Lung (tissue), 12 donors: ENCODE measurements around the gene VENTX. TPM values are rescaled to one million over a fixed set of nuclear protein-coding genes. Genes with fewer than 3 reads are reported as not detected.

Experiments used
- ATAC-seq: fragments of 200-7000 bp; cut with Tn5 transposase; one replicate; pipeline ENCODE4 v1.9.1; 2020; ENCODE audit warnings: moderate number of reproducible peaks; ENCODE audit not compliant: insufficient read depth, low FRiP score
- DNase-seq, 3 donors: peaks; one replicate each; pipeline ENCODE4 v3.0.0-alpha.2; 2013 to 2017
- H3K27ac ChIP-seq, 2 donors: one replicate each; pipeline ENCODE4 v1.5.1; 2013; ENCODE audit warnings: mild to moderate bottlenecking in 2 of 2, moderate library complexity in 2 of 2, control low read depth in 1 of 2, inconsistent platforms in 1 of 2, low read depth in 1 of 2, low read length in 1 of 2
- H3K27me3 ChIP-seq, 3 donors: one replicate each; pipeline ENCODE4 v1.5.1; 2013; ENCODE audit warnings: low read length in 2 of 3; ENCODE audit not compliant: control insufficient read depth in 3 of 3, insufficient read depth in 3 of 3
- H3K36me3 ChIP-seq, 4 donors: one replicate each; pipeline ENCODE4 v1.5.1; 2013; ENCODE audit warnings: low read length in 4 of 4, mild to moderate bottlenecking in 1 of 4, moderate library complexity in 1 of 4; ENCODE audit not compliant: control insufficient read depth in 4 of 4, insufficient read depth in 4 of 4
- H3K4me1 ChIP-seq, 5 donors: one replicate each; pipeline ENCODE4 v1.5.1; 2013; ENCODE audit warnings: low read length in 5 of 5, mild to moderate bottlenecking in 2 of 5, moderate library complexity in 1 of 5; ENCODE audit not compliant: control insufficient read depth in 5 of 5, insufficient read depth in 5 of 5
- H3K4me3 ChIP-seq: one replicate; pipeline ENCODE4 v1.5.1; 2013; ENCODE audit warnings: mild to moderate bottlenecking, control low read depth, moderate library complexity
- H3K9ac ChIP-seq, 2 donors: one replicate each; pipeline ENCODE4 v1.5.1; 2013; ENCODE audit warnings: low read length in 2 of 2, control low read depth in 1 of 2; ENCODE audit not compliant: insufficient read depth in 1 of 2
- H3K9me3 ChIP-seq, 4 donors: one replicate each; pipeline ENCODE4 v1.5.1; 2013; ENCODE audit warnings: low read length in 3 of 4, mild to moderate bottlenecking in 1 of 4, moderate library complexity in 1 of 4; ENCODE audit not compliant: control insufficient read depth in 4 of 4, insufficient read depth in 3 of 4
- WGBS, 2 donors: extraction: QIAGEN DNeasy Blood & Tissue Kit; methylation state at CpG; one replicate each; pipeline ENCODE4 v1.1.7; 2013; 5-methylcytosine and 5-hydroxymethylcytosine counted together
- polyA plus RNA-seq, 2 donors: library from polyadenylated mRNA; stranded (reverse); fragments of 200-250 nt; gene quantifications; one replicate each; pipeline ENCODE4 v1.2.1, GENCODE V29; 2013
- total RNA-seq, 2 donors: library from RNA; depleted of rRNA in 1 of 2; stranded (reverse); fragments of >200 nt in 1 of 2; gene quantifications; one replicate each; pipeline ENCODE4 v1.2.1, GENCODE V29; 2014 to 2021
- TF ChIP-seq, protein P1 (sequence below): IDR thresholded peaks from 2 replicates; pipeline ENCODE4 v1.5.1; 2012; ENCODE audit warnings: mild to moderate bottlenecking; ENCODE audit errors: control extremely low read depth, extremely low read depth
- donor health status: control.
- donor health status: control.
- donor health status: Bipolar disorder and iron deficiency.
- donor health status: healthy.
- donor health status: DM: yes; HTN: yes; CAD: no.

VENTX gene
- total and polyA plus RNA-seq, 4 donors = 0.46 to 4.0 (median 2.4) TPM

- WGBS, 2 donors = 77 to 85% methylated on average over 14 of the region's 14 CpGs
- Histone ChIP-seq H3K4me3 (no peak overlapping the region), H3K27me3 (peaks cover 16 to 23% (median 17%) of the 10 kb centered on the region in 3 donors), H3K9me3 (peaks cover 0 to 3% (median 0%) of the 10 kb centered on the region in 4 donors), H3K9ac (no peak overlapping the region), H3K4me1 (peaks cover 0 to 10% (median 0%) of the 10 kb centered on the region in 5 donors), H3K36me3 (no peaks in the 10 kb centered on the region), H3K27ac (no peak overlapping the region)
- TF ChIP-seq, protein P1, sequence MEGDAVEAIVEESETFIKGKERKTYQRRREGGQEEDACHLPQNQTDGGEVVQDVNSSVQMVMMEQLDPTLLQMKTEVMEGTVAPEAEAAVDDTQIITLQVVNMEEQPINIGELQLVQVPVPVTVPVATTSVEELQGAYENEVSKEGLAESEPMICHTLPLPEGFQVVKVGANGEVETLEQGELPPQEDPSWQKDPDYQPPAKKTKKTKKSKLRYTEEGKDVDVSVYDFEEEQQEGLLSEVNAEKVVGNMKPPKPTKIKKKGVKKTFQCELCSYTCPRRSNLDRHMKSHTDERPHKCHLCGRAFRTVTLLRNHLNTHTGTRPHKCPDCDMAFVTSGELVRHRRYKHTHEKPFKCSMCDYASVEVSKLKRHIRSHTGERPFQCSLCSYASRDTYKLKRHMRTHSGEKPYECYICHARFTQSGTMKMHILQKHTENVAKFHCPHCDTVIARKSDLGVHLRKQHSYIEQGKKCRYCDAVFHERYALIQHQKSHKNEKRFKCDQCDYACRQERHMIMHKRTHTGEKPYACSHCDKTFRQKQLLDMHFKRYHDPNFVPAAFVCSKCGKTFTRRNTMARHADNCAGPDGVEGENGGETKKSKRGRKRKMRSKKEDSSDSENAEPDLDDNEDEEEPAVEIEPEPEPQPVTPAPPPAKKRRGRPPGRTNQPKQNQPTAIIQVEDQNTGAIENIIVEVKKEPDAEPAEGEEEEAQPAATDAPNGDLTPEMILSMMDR = no peak
- ATAC-seq (no peak), DNase-seq (no peak)
Observed at GRCh38 chr10:133243593-133243992, 5.9 kb downstream of the VENTX start.

DNA sequence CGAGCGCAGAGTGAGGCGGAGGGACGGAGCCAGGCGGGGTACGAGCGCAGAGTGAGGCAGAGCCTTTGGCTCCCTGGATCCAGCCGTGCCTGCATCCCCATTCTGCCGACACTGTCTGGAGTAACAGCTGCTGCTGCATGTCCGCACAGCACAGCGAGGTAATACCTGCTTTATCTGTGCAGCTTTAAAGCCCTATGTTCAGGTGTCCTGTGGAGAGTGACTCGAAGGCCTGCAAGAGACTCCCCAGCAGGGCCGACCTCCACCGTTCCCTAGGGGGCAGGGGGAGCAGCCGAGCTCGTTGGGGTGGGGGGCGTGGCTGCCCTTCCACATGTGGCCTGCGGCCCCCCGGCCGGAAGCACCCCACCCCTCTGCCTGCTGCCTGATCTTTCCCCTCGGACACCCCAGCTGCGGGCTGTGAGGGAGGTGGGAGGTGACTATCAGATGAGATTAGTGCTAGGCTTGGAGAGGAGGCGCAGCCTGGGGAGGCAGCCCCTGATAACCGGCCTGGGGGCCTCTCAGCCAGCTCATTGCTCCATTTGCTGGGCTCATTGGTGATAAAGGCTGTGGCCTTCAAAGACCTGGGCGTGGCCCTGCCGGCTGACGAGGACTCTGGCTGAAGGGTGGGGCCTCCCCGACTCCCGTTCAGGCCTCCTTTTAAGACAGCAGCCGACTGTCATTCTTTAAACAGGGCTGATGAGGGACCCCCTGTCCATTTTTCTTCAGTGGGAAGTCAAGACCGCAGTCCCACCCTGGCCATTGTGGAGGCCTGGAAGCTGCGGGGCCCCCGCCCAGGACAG, 8.0 kb downstream of the VENTX start:
- peaks cover 12 to 21% (median 12%) of the 10 kb centered on the region in 3 donors for H3K27me3 ChIP-seq
- WGBS, 2 donors = 60 to 76% methylated on average over 32 to 33 of the region's 33 CpGs

DNA sequence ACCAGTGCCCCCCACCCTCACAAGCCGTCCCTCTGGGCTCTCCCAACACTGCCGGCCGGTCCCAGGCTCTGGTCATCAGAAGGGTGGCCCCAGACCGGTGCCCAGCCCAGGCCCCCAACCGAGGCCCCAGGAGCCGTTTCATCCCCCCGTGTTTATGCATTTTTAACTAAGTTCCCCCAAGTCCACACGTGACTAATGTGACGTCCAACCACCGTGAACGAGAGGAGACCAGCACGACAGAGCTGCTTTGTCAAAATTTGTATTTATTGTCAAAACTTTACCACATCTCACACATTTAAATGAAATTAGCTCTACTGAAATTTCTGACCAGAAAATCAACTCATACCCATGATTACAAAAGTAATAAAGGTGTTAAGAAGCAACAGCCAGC, 8.6 kb downstream of the VENTX start:
- TF ChIP-seq, protein P1 = no peak

More for the DNA sequence above, 8.0 kb downstream of the VENTX start:
- Histone ChIP-seq H3K4me3 (no peak overlapping the region), H3K36me3 (no peaks in the 10 kb centered on the region), H3K9me3 (peaks cover 0 to 3% (median 0%) of the 10 kb centered on the region in 4 donors), H3K9ac (no peak overlapping the region), H3K4me1 (peaks cover 0 to 10% (median 0%) of the 10 kb centered on the region in 5 donors), H3K27ac (no peak overlapping the region)
- TF ChIP-seq, protein P1 = no peak
- ATAC-seq = no peak
- no peak for DNase-seq

More for the DNA sequence above, 8.6 kb downstream of the VENTX start:
- Histone ChIP-seq H3K27me3 (peaks cover 12 to 21% (median 12%) of the 10 kb centered on the region in 3 donors), H3K9ac (no peak overlapping the region), H3K9me3 (peaks cover 0 to 3% (median 0%) of the 10 kb centered on the region in 4 donors), H3K4me1 (peaks cover 0 to 8% (median 0%) of the 10 kb centered on the region in 5 donors), H3K36me3 (no peaks in the 10 kb centered on the region), H3K4me3 (no peak overlapping the region), H3K27ac (no peak overlapping the region)
- ATAC-seq (no peak), DNase-seq (no peak)
- WGBS, 2 donors = 59 to 77% methylated on average over 12 of the region's 12 CpGs
